GM12864 (cell line): ENCODE data around the gene PLAAT4.

Source experiments
- DNase-seq: peaks from one replicate; pipeline ENCODE4 v3.0.0-alpha.2; 2011; ENCODE audit warnings: low read depth
- H3K4me3 ChIP-seq: 2 replicates; pipeline ENCODE4 v1.5.1; 2011; ENCODE audit warnings: mild to moderate bottlenecking, low read depth, low read length, control low read depth
- TF ChIP-seq, protein P1 (sequence below): IDR thresholded peaks from 2 replicates; pipeline ENCODE4 v1.5.1; 2011; ENCODE audit warnings: low read depth, mild to moderate bottlenecking, moderate library complexity, low read length, control low read depth, inconsistent platforms; ENCODE audit errors: missing control alignments

PLAAT4 gene

DNA sequence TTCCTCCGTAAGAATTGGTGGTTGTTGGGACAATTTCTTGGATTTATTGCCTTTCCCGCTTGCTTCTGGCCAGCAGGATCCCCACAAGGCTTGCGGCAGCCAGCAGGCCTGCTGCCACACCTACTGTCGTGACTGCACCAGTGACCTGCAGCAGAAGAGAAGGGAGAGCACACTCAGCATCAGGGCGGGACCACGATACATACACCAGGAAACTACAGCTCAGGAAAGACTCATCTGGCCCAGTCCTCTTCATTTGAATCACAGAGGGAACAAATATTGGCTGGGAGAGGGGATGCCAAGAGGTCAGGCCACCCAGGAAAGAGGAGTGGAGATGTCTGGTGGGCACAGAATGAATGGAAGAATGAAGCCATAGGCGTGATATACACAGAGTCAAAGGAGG is 16.3 kb downstream of the PLAAT4 start:
- no peak overlapping the region for H3K4me3 ChIP-seq
- DNase-seq, result no peak
- TF ChIP-seq, protein P1, sequence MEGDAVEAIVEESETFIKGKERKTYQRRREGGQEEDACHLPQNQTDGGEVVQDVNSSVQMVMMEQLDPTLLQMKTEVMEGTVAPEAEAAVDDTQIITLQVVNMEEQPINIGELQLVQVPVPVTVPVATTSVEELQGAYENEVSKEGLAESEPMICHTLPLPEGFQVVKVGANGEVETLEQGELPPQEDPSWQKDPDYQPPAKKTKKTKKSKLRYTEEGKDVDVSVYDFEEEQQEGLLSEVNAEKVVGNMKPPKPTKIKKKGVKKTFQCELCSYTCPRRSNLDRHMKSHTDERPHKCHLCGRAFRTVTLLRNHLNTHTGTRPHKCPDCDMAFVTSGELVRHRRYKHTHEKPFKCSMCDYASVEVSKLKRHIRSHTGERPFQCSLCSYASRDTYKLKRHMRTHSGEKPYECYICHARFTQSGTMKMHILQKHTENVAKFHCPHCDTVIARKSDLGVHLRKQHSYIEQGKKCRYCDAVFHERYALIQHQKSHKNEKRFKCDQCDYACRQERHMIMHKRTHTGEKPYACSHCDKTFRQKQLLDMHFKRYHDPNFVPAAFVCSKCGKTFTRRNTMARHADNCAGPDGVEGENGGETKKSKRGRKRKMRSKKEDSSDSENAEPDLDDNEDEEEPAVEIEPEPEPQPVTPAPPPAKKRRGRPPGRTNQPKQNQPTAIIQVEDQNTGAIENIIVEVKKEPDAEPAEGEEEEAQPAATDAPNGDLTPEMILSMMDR, result no peak

DNA sequence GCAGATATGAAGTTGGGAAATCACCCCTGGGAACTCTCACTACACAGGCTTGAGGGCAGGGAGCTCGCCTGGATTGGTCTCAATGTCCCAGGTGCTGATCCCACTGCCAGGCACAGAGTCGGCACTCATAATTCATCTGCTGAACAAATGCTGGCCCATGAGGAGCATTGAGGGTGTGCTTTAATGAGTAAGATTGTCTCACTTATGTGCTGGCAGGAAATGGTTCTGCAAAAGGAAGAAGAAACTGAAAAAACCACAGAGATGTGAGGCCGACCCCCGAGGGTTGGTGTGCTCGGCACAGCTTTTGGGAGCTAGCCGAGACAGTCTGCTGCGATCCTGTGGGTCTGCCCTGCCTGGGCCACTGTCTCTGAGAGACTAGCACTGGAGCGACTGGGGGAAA is 17.2 kb downstream of the PLAAT4 start:
- TF ChIP-seq, protein P1, result no peak
- peak; percentile 64 for DNase-seq
- no peak overlapping the region for H3K4me3 ChIP-seq

DNA sequence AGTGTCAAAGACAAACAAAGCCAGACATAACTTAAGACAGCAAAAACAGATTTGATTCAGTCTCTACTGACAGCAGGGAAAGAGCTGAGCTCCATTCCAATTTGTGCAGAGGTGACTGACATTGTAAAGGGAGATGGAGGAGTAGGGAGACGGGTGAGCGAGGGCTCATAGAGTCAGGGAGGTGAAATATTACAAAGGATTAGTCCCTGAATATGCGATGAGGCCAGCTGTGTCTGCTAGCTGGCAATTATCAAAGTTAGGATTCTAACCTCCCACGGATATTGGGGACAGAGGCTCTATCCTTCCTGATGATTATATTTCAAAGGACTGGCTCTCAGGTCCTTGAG is 18.2 kb downstream of the PLAAT4 start:
- no peak for DNase-seq
- TF ChIP-seq, protein P1, result no peak
- no peak overlapping the region for H3K4me3 ChIP-seq

DNA sequence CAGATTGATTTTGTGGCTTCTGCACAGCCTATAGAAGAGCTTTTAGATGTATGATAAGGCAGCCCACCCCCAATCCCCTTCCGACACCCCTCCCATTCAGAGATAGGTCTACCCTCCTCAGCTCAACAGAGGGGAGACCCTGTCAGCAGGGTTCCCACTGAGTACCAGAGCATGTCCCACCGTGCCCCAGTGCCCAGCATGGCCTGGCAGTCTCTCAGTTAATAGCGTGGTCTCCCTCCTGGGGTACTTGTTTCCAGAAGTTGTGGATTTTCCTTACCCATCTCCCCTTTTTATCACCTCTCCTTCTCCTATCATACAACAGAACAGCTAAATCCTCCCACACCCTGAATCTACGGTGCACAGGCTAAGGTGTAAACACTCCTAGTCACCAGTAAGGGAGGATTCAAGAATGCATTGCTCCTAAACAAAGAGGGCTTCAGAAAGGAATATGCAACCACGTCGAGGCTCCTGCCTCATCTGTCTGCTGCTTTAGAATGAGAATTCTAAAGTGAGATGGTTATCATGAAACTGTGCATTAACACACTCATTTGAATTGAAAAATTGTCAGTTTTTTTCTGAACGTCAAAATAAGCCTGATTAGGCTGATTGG is 19.9 kb downstream of the PLAAT4 start:
- TF ChIP-seq, protein P1, result no peak
- DNase-seq, result no peak
- H3K4me3 ChIP-seq, result no peak overlapping the region

DNA sequence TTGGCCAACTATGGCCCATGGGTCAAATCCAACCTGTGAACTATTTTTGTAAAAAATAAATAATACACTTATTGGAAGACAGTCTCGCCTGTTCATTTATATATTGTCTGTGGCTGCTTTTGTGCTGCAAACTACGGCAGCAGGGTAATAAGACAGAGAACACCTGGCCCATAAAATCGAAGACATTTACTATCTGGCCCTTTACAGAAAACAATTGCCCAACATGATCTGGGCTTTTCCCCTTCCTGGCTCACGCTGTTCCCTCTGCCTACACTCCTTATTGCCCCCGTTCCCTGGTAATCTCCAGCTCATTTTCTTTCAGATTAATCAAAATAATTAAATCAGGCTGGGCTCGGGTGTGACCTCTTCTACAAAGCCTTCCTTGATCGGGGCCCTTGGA is 21.0 kb downstream of the PLAAT4 start:
- no peak for DNase-seq
- H3K4me3 ChIP-seq, result no peak overlapping the region
- TF ChIP-seq, protein P1, result no peak

DNA sequence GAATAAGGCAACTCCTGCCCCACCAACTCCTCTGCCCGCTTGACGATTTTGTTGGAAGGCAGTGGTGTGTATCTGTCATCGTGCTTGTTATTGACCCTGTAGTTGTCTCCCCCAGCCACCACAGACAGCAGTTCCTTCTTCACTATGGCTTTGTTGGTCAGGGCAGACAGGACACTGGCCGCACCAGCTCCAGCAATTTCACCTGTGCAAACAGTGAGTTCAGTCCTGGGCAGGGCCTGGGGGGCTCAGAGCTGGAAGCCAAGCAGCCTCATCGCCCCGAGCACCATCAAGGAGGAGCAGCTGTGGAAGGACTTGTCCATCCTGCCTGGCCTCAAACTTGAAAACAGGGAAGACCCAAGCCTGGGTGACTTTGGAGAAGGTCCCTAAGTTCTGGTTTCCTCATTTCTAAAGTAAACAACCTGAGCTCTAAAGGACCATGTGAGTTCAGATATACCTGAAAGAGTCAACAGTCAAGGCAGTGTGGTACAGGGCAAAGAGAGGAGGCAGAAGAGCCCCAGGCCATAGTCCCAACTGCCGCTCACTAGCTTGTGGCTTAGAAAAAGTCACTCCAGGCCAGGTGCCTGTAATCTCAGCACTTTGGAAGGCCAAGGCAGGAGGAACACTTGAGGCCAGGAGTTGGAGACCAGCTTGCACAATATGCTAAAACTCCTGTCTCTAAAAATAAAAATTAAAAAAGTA is 22.0 kb downstream of the PLAAT4 start:
- no peak overlapping the region for H3K4me3 ChIP-seq
- TF ChIP-seq, protein P1, result no peak
- no peak for DNase-seq
